ENCODE results near the gene FLT4.

- TF ChIP-seq EZH2 (IDR thresholded peaks at IDR 0.05; ENCODE audit: low read depth, unreplicated experiment) (no peak), CTCF (conservative IDR thresholded peaks at IDR 0.05; ENCODE audit: low read depth in 2 of 2) (no peak), POLR2AphosphoS5 (IDR thresholded peaks at IDR 0.05; ENCODE audit: low read depth) (no peak), JUNB (IDR thresholded peaks at IDR 0.05; ENCODE audit: unreplicated experiment) (no peak)
Observed at GRCh38 chr5:180599981-180600553, 49.3 kb downstream of the FLT4 start.
